Measurements from ENCODE around the gene CSK. TPM values are rescaled to one million over a fixed set of nuclear protein-coding genes. Genes with fewer than 3 reads are reported as not detected.

CSK gene
- polyA plus RNA-seq, 2 of the 4 experiments (the other 2 are of a cell fraction) = 17.8 to 63.0 TPM

DNA sequence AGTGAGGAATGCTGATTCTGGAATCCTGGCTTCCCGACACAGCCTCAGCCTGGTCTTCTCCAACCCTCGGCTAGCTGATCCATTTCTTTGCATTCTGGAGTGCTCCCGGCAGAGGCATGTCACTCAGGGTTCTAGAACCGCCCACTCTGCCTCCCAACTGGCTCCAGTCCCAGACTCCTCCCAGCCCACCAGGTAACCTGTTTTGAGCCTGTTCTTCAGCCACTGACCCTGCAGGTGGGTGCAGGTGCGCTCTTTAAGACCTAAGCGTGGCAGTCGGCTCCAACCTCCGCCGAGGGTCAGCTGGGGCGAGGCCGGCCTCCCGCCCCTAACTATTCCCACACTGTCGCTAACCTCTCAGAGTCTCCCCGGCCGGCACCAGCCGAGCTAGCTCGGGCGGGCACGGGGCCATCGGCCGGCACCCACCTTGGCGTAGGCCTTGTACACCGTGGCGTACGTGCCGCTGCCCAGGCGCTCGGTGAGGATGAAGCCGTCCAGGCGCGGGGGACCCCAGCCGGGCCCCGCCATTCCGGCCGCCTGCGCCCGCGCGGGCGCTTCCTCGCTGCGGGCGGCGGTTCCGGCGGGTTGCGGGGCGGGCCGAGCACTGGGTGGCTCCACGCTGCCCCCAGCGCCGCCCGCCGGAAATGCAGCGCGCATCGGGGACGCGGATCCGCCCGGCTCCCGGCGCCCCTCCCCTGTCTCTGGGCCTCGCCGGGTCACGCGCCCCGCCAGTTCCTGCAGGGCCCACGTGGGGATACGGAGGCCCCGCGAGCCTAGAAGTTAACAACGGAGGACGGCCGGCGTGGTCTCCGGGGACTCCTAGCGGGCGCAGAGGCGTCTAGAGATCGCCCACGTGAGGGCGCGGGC, 60.9 kb downstream of the CSK start, which contains the start of gene ULK3 (continued):
- peak; percentile 89 for TF ChIP-seq BCL3 (IDR thresholded peaks at IDR 0.05)
- TF ChIP-seq ZNF302 (CRISPR knock-in tag; IDR thresholded peaks at IDR 0.05) = no peak
- no peak for TF ChIP-seq EP300 (IDR thresholded peaks at IDR 0.05)
- TF ChIP-seq RAD21 (conservative IDR thresholded peaks at IDR 0.05 in 1 of 2, IDR thresholded peaks at IDR 0.05 in 1 of 2) = no peak; a peak in 1 of 5 replicates
- TF ChIP-seq, protein P1, sequence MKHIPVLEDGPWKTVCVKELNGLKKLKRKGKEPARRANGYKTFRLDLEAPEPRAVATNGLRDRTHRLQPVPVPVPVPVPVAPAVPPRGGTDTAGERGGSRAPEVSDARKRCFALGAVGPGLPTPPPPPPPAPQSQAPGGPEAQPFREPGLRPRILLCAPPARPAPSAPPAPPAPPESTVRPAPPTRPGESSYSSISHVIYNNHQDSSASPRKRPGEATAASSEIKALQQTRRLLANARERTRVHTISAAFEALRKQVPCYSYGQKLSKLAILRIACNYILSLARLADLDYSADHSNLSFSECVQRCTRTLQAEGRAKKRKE (CRISPR knock-in tag; IDR thresholded peaks at IDR 0.05; ENCODE audit: low read depth) = 0 out of 2 replicates have a peak, but pooled peaks have one; percentile 48
- no peak for TF ChIP-seq JUNB (IDR thresholded peaks at IDR 0.05)
- TF ChIP-seq HOXB13 (CRISPR knock-in tag; IDR thresholded peaks at IDR 0.05; ENCODE audit: low read depth) = peak; percentile 91; the same call in 1 of the 2 replicates
- peak; percentile 63 for TF ChIP-seq NPAS2 (CRISPR knock-in tag; IDR thresholded peaks at IDR 0.05; ENCODE audit: borderline replicate concordance)
- no peak for TF ChIP-seq CHD4 (IDR thresholded peaks at IDR 0.05; ENCODE audit: borderline replicate concordance)
- TF ChIP-seq JUN (IDR thresholded peaks at IDR 0.05) = peak; percentile 77 to 83; a peak in 4 of 5 replicates
- TF ChIP-seq MAFK (IDR thresholded peaks at IDR 0.05; ENCODE audit: partially characterized antibody) = no peak
- TF ChIP-seq ZFP36 (IDR thresholded peaks at IDR 0.05; ENCODE audit: borderline replicate concordance, partially characterized antibody) = no peak
- no peak for TF ChIP-seq NFE2L2 (conservative IDR thresholded peaks at IDR 0.05; ENCODE audit: low read length)
- no peak for TF ChIP-seq KDM1A (IDR thresholded peaks at IDR 0.05; ENCODE audit: low read depth)
- no peak for TF ChIP-seq RARB (CRISPR knock-in tag; IDR thresholded peaks at IDR 0.05)
- TF ChIP-seq TP53 (CRISPR knock-in tag; IDR thresholded peaks at IDR 0.05) = peak; percentile 70; the same call in 1 of the 2 replicates
- no peak for TF ChIP-seq CHD2 (IDR thresholded peaks at IDR 0.05; ENCODE audit: low read length, partially characterized antibody)
- no peak for TF ChIP-seq RCOR1 (IDR thresholded peaks at IDR 0.05; ENCODE audit: low read depth, low read length)
- TF ChIP-seq FOSL2 (IDR thresholded peaks at IDR 0.05) = no peak
- 0 out of 2 replicates have a peak, but pooled peaks have one; percentile 10 for TF ChIP-seq FOSL2 (CRISPR knock-in tag; IDR thresholded peaks at IDR 0.05)
- no peak for TF ChIP-seq SREBF2 (IDR thresholded peaks at IDR 0.05)
- TF ChIP-seq, protein P2, sequence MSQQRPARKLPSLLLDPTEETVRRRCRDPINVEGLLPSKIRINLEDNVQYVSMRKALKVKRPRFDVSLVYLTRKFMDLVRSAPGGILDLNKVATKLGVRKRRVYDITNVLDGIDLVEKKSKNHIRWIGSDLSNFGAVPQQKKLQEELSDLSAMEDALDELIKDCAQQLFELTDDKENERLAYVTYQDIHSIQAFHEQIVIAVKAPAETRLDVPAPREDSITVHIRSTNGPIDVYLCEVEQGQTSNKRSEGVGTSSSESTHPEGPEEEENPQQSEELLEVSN (IDR thresholded peaks at IDR 0.05; ENCODE audit: borderline replicate concordance, low read depth) = peak; percentile 95
- TF ChIP-seq GATA3 (IDR thresholded peaks at IDR 0.05; ENCODE audit: borderline replicate concordance) = no peak
- TF ChIP-seq POLR2A (IDR thresholded peaks at IDR 0.05; ENCODE audit: low read length) = peak; percentile 88
- peak; percentile 11; the same call in 1 of the 2 replicates for TF ChIP-seq FOXS1 (CRISPR knock-in tag; IDR thresholded peaks at IDR 0.05)
- no peak for TF ChIP-seq HDAC2 (IDR thresholded peaks at IDR 0.05)
- TF ChIP-seq CBX2 (IDR thresholded peaks at IDR 0.05; ENCODE audit: borderline replicate concordance, low read depth) = no peak
- TF ChIP-seq, protein P3, sequence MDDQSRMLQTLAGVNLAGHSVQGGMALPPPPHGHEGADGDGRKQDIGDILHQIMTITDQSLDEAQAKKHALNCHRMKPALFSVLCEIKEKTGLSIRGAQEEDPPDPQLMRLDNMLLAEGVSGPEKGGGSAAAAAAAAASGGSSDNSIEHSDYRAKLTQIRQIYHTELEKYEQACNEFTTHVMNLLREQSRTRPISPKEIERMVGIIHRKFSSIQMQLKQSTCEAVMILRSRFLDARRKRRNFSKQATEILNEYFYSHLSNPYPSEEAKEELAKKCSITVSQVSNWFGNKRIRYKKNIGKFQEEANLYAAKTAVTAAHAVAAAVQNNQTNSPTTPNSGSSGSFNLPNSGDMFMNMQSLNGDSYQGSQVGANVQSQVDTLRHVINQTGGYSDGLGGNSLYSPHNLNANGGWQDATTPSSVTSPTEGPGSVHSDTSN (IDR thresholded peaks at IDR 0.05) = peak; percentile 87
- 0 out of 2 replicates have a peak, but pooled peaks have one; percentile 47 for TF ChIP-seq HOXB5 (CRISPR knock-in tag; IDR thresholded peaks at IDR 0.05)
- TF ChIP-seq BHLHE40 (IDR thresholded peaks at IDR 0.05; ENCODE audit: low read depth, low read length) = no peak
